Loucy (cell line): ENCODE results near the gene FCN3.

Experiments
- EZH2phosphoT487 ChIP-seq: fragments of 200-600 bp; IDR thresholded peaks from 2 replicates; pipeline ENCODE4 v1.6.1; 2018; ENCODE audit warnings: antibody characterized with exemption, mild to moderate bottlenecking, moderate library complexity, borderline replicate concordance
- TF ChIP-seq, protein P1 (sequence below): fragments of 200-600 bp; sonication (generic); conservative IDR thresholded peaks from 2 replicates; pipeline ENCODE4 v1.5.1; 2014; ENCODE audit warnings: mild to moderate bottlenecking, antibody characterized with exemption, low read length

GRCh38 chr1:27333717-27334279 lies 40.8 kb downstream of the FCN3 start:
- TF ChIP-seq, protein P1, sequence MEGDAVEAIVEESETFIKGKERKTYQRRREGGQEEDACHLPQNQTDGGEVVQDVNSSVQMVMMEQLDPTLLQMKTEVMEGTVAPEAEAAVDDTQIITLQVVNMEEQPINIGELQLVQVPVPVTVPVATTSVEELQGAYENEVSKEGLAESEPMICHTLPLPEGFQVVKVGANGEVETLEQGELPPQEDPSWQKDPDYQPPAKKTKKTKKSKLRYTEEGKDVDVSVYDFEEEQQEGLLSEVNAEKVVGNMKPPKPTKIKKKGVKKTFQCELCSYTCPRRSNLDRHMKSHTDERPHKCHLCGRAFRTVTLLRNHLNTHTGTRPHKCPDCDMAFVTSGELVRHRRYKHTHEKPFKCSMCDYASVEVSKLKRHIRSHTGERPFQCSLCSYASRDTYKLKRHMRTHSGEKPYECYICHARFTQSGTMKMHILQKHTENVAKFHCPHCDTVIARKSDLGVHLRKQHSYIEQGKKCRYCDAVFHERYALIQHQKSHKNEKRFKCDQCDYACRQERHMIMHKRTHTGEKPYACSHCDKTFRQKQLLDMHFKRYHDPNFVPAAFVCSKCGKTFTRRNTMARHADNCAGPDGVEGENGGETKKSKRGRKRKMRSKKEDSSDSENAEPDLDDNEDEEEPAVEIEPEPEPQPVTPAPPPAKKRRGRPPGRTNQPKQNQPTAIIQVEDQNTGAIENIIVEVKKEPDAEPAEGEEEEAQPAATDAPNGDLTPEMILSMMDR: no peak
- TF ChIP-seq EZH2phosphoT487: no peak
